ENCODE measurements around the gene SRSF4.

DNA sequence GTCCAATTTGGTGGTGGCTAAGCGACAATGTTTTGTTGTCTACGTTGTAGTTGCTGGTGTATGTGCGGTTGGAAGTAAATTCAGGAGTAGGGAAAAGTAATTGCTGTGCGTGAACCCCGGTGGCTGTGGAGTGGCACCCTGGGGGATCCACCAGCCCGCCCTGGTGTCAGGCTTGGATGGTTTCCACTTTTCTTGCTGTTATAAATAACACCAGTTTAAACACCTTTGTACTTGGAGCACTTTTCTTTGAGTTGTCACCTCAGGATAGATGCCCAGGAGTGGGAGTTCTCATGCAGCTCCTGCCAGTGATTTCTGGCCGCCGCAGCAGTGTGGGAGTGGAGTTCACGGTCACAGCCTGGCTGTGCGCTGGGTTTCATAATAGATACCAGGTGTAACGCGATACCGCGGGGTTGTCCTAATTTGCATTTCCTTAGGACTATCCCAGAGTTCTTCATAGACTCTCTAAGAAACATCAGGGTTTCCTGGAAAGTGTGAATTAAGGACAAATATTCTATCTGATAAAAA is 45.2 kb downstream of the SRSF4 start:
- TF ChIP-seq, protein P1, sequence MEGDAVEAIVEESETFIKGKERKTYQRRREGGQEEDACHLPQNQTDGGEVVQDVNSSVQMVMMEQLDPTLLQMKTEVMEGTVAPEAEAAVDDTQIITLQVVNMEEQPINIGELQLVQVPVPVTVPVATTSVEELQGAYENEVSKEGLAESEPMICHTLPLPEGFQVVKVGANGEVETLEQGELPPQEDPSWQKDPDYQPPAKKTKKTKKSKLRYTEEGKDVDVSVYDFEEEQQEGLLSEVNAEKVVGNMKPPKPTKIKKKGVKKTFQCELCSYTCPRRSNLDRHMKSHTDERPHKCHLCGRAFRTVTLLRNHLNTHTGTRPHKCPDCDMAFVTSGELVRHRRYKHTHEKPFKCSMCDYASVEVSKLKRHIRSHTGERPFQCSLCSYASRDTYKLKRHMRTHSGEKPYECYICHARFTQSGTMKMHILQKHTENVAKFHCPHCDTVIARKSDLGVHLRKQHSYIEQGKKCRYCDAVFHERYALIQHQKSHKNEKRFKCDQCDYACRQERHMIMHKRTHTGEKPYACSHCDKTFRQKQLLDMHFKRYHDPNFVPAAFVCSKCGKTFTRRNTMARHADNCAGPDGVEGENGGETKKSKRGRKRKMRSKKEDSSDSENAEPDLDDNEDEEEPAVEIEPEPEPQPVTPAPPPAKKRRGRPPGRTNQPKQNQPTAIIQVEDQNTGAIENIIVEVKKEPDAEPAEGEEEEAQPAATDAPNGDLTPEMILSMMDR (IDR thresholded peaks at IDR 0.05; ENCODE audit: low read depth, low read length, poor library complexity, severe bottlenecking): no peak
- TF ChIP-seq EZH2phosphoT487 (IDR thresholded peaks at IDR 0.05; ENCODE audit: borderline replicate concordance, low read length): no peak
